ENCODE measurements around the gene NEXN. TPM values are rescaled to one million over a fixed set of nuclear protein-coding genes. Genes with fewer than 3 reads are reported as not detected.

Gene NEXN
- total RNA-seq, 2 donors from 2014 or later = 13.2 to 14.1 TPM

DNA sequence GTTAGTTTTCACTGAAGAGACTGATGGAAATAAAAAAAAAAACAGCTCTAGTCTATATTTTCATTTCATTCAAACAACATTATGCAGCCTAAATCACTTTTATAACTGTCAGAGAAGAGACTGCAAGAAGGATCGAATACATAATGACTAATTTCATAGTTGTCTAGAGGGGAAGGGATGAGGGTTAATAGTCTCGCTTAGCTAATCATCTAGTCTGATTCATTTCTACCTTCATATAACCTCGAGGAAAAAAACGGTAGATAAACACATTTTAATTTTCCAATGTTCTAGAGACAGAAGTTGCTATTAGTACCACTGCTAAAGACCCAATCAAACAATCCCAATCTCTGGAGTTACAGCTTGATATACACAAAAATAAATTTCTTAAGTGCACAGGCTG lies 87.0 kb downstream of the NEXN start:
- no peak for DNase-seq (ENCODE audit: low spot score)
- Histone ChIP-seq H3K9me3 (no peaks in the 10 kb centered on the region), H3K36me3 (no peaks in the 10 kb centered on the region), H3K4me1 (replicated peaks) (peaks cover 14% of the 10 kb centered on the region), H3K27me3 (replicated peaks; ENCODE audit: insufficient read depth) (no peaks in the 10 kb centered on the region), H3K27ac (no peak overlapping the region), H3K4me3 (no peak overlapping the region)
- no peak for TF ChIP-seq POLR2AphosphoS5 (IDR thresholded peaks at IDR 0.05)
- TF ChIP-seq POLR2A (IDR thresholded peaks at IDR 0.05) = no peak
- TF ChIP-seq, protein P1, sequence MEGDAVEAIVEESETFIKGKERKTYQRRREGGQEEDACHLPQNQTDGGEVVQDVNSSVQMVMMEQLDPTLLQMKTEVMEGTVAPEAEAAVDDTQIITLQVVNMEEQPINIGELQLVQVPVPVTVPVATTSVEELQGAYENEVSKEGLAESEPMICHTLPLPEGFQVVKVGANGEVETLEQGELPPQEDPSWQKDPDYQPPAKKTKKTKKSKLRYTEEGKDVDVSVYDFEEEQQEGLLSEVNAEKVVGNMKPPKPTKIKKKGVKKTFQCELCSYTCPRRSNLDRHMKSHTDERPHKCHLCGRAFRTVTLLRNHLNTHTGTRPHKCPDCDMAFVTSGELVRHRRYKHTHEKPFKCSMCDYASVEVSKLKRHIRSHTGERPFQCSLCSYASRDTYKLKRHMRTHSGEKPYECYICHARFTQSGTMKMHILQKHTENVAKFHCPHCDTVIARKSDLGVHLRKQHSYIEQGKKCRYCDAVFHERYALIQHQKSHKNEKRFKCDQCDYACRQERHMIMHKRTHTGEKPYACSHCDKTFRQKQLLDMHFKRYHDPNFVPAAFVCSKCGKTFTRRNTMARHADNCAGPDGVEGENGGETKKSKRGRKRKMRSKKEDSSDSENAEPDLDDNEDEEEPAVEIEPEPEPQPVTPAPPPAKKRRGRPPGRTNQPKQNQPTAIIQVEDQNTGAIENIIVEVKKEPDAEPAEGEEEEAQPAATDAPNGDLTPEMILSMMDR (IDR thresholded peaks at IDR 0.05) = no peak
- WGBS = 34% methylated on average over 4 of the region's 4 CpGs
- intact Hi-C loops (cut with DNase I) = loop anchor here (5.0 to 10.0 kb wide), 4 partner anchors 72 to 293 kb away; partner anchors contain the start of genes GIPC2 and ZZZ3

DNA sequence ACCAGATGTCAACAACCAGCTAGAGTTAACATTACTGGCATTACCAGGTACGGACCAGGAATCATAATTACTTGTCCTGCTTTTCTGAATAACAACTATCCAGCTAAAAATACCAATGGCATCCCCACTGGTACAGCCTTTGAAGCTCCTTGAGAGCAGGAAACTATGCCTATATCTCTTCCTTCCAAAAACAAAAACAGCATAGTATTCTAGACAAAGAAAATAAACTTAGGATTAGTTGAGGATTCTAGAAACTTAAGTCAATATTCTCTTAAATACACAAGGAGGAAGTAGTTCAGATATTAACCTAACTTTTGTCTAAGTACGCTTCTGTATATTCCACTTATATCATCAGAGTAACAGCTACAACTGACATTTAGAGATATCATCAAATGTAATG lies 87.5 kb downstream of the NEXN start:
- Histone ChIP-seq H3K4me3 (no peak overlapping the region), H3K36me3 (no peaks in the 10 kb centered on the region), H3K9me3 (no peaks in the 10 kb centered on the region), H3K4me1 (replicated peaks) (peaks cover 14% of the 10 kb centered on the region), H3K27ac (no peak overlapping the region), H3K27me3 (replicated peaks; ENCODE audit: insufficient read depth) (no peaks in the 10 kb centered on the region)
- no peak for DNase-seq (ENCODE audit: low spot score)
- WGBS = 30% methylated on average over 2 of the region's 2 CpGs
- intact Hi-C loops (cut with DNase I) = loop anchor here (5.0 to 10.0 kb wide), 4 partner anchors 71 to 294 kb away; partner anchors contain the start of genes GIPC2 and ZZZ3
- TF ChIP-seq POLR2A (IDR thresholded peaks at IDR 0.05) = no peak
- TF ChIP-seq, protein P1 (IDR thresholded peaks at IDR 0.05) = no peak
- TF ChIP-seq POLR2AphosphoS5 (IDR thresholded peaks at IDR 0.05) = no peak

DNA sequence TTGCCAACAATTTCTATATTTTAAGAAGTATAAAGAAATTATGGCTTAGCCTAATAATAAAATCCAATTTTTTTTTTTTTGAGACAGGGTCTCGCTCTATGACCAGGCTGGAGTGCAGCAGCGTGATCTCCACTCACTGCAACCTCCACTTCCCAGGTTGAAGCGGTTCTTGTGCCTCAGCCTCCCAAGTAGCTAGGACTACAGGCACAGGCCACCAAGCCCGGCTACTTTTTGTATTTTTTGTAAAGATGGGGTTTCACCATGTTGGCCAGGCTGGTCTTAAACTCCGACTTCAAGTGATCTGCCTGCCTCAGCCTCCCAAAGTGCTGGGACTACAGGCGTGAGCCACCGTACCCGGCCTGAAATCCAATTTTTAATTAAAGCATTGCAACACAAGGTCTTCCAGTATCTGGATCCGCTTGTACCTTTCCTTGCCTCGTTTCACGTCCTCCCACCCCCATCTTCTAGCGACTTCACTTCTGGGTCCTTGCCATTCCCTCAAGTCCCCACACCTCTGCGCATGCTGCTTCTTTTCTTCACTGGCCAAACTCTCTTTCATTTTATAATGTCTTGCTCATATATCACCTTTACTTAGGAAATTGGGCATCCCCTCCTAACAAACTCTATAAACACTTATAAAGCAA lies 88.1 kb downstream of the NEXN start:
- Histone ChIP-seq H3K9me3 (no peaks in the 10 kb centered on the region), H3K27ac (no peak overlapping the region), H3K36me3 (no peaks in the 10 kb centered on the region), H3K27me3 (replicated peaks; ENCODE audit: insufficient read depth) (no peaks in the 10 kb centered on the region), H3K4me1 (replicated peaks) (peaks cover 14% of the 10 kb centered on the region), H3K4me3 (peak overlapping the region in 1 of 2 donors; percentile 70)
- DNase-seq (ENCODE audit: low spot score) = no peak
- TF ChIP-seq, protein P1 (IDR thresholded peaks at IDR 0.05) = no peak
- TF ChIP-seq POLR2AphosphoS5 (IDR thresholded peaks at IDR 0.05) (no peak), POLR2A (IDR thresholded peaks at IDR 0.05) (no peak)
- intact Hi-C loops (cut with DNase I) = loop anchor here (5.0 to 10.0 kb wide), 4 partner anchors 71 to 294 kb away; partner anchors contain the start of genes GIPC2 and ZZZ3
- 87% methylated on average over 13 of the region's 13 CpGs for WGBS

- WGBS = 0% methylated on average over 5 of the region's 5 CpGs
- Histone ChIP-seq H3K27me3 (replicated peaks; ENCODE audit: insufficient read depth) (no peaks in the 10 kb centered on the region), H3K4me1 (replicated peaks) (peaks cover 14% of the 10 kb centered on the region), H3K9me3 (no peaks in the 10 kb centered on the region), H3K36me3 (no peaks in the 10 kb centered on the region), H3K4me3 (peak overlapping the region; percentile 65 to 70), H3K27ac (peak overlapping the region; percentile 96 to 97)
- DNase-seq (ENCODE audit: low spot score) = no peak
- intact Hi-C loops (cut with DNase I) = loop anchor here (5.0 to 10.0 kb wide), 4 partner anchors 69 to 296 kb away; partner anchors contain the start of genes GIPC2 and ZZZ3
- no peak for TF ChIP-seq POLR2AphosphoS5 (IDR thresholded peaks at IDR 0.05)
- TF ChIP-seq POLR2A (IDR thresholded peaks at IDR 0.05) = no peak
- TF ChIP-seq, protein P1 (IDR thresholded peaks at IDR 0.05) = no peak
These were observed 89.5 kb downstream of the NEXN start for GRCh38 chr1:77977989-77978292.

Measured in prostate gland (tissue), 2 donors.